ENCODE results near the gene SPOCK3. TPM values are rescaled to one million over a fixed set of nuclear protein-coding genes. Genes with fewer than 3 reads are reported as not detected.
A peak's percentile ranks its signal among the peaks of the same experiment; 100 is the strongest.

Gene SPOCK3
- total and polyA plus RNA-seq, 2 donors from 2014 or later, result 0.25 to 0.84 TPM

- Histone ChIP-seq H3K4me3 (ENCODE audit: low read length in 3 of 3) (no peak overlapping the region), H3K36me3 (ENCODE audit: control insufficient read depth in 2 of 3, insufficient read depth in 3 of 3, low read length in 3 of 3) (no peaks in the 10 kb centered on the region), H3K27me3 (ENCODE audit: control insufficient read depth, insufficient read depth, low read length) (no peaks in the 10 kb centered on the region), H3K9me3 (ENCODE audit: control insufficient read depth in 2 of 3, insufficient read depth in 1 of 3, low read length in 3 of 3) (no peaks in the 10 kb centered on the region), H3K9ac (ENCODE audit: low read length in 3 of 3) (no peak overlapping the region), H3K27ac (ENCODE audit: low read depth in 2 of 2, low read length in 2 of 2) (no peak overlapping the region), H3K4me1 (ENCODE audit: control insufficient read depth in 2 of 3, insufficient read depth in 2 of 3, low read depth in 1 of 3, low read length in 3 of 3) (no peaks in the 10 kb centered on the region)
- TF ChIP-seq CTCF (IDR thresholded peaks at IDR 0.05; ENCODE audit: borderline replicate concordance, extremely low read depth, insufficient read depth), result no peak
- DNase-seq (no peak), FAIRE-seq (no peak)
- intact Hi-C loops (cut with DNase I), result no loop called here
Observed at GRCh38 chr4:166956484-166956883, 277.8 kb downstream of the SPOCK3 start.

- Histone ChIP-seq H3K4me1 (ENCODE audit: control insufficient read depth in 2 of 3, insufficient read depth in 2 of 3, low read depth in 1 of 3, low read length in 3 of 3) (no peaks in the 10 kb centered on the region), H3K27me3 (ENCODE audit: control insufficient read depth, insufficient read depth, low read length) (no peaks in the 10 kb centered on the region), H3K4me3 (ENCODE audit: low read length in 3 of 3) (no peak overlapping the region), H3K36me3 (ENCODE audit: control insufficient read depth in 2 of 3, insufficient read depth in 3 of 3, low read length in 3 of 3) (no peaks in the 10 kb centered on the region), H3K27ac (ENCODE audit: low read depth in 2 of 2, low read length in 2 of 2) (no peak overlapping the region), H3K9me3 (ENCODE audit: control insufficient read depth in 2 of 3, insufficient read depth in 1 of 3, low read length in 3 of 3) (no peaks in the 10 kb centered on the region), H3K9ac (ENCODE audit: low read length in 3 of 3) (no peak overlapping the region)
- intact Hi-C loops (cut with DNase I), result no loop called here
- TF ChIP-seq CTCF (IDR thresholded peaks at IDR 0.05; ENCODE audit: borderline replicate concordance, extremely low read depth, insufficient read depth), result no peak
- FAIRE-seq, result no peak
- DNase-seq, result no peak
Observed at GRCh38 chr4:166941629-166942028, 292.7 kb downstream of the SPOCK3 start.

- no peak for TF ChIP-seq CTCF (IDR thresholded peaks at IDR 0.05; ENCODE audit: borderline replicate concordance, extremely low read depth, insufficient read depth)
- Histone ChIP-seq H3K36me3 (ENCODE audit: control insufficient read depth in 2 of 3, insufficient read depth in 3 of 3, low read length in 3 of 3) (no peaks in the 10 kb centered on the region), H3K27ac (ENCODE audit: low read depth in 2 of 2, low read length in 2 of 2) (no peak overlapping the region), H3K4me3 (ENCODE audit: low read length in 3 of 3) (no peak overlapping the region), H3K9me3 (ENCODE audit: control insufficient read depth in 2 of 3, insufficient read depth in 1 of 3, low read length in 3 of 3) (no peaks in the 10 kb centered on the region), H3K27me3 (ENCODE audit: control insufficient read depth, insufficient read depth, low read length) (no peaks in the 10 kb centered on the region), H3K4me1 (ENCODE audit: control insufficient read depth in 2 of 3, insufficient read depth in 2 of 3, low read depth in 1 of 3, low read length in 3 of 3) (no peaks in the 10 kb centered on the region), H3K9ac (ENCODE audit: low read length in 3 of 3) (no peak overlapping the region)
- no peak for FAIRE-seq
- intact Hi-C loops (cut with DNase I), result no loop called here
- no peak for DNase-seq
Observed at GRCh38 chr4:166930464-166930863, 303.8 kb downstream of the SPOCK3 start.

GRCh38 chr4:166924424-166924823, 309.9 kb downstream of the SPOCK3 start:
- H3K27me3 ChIP-seq (ENCODE audit: control insufficient read depth, insufficient read depth, low read length), result peaks cover 3% of the 10 kb centered on the region
- H3K36me3 ChIP-seq (ENCODE audit: control insufficient read depth in 2 of 3, insufficient read depth in 3 of 3, low read length in 3 of 3), result no peaks in the 10 kb centered on the region
- intact Hi-C loops (cut with DNase I), result no loop called here
- H3K27ac ChIP-seq (ENCODE audit: low read depth in 2 of 2, low read length in 2 of 2), result no peak overlapping the region
- no peaks in the 10 kb centered on the region for H3K4me1 ChIP-seq (ENCODE audit: control insufficient read depth in 2 of 3, insufficient read depth in 2 of 3, low read depth in 1 of 3, low read length in 3 of 3)
- H3K4me3 ChIP-seq (ENCODE audit: low read length in 3 of 3), result no peak overlapping the region
- peak in 1 of 5 donors; percentile 30 for DNase-seq
- no peak overlapping the region for H3K9ac ChIP-seq (ENCODE audit: low read length in 3 of 3)
- TF ChIP-seq CTCF (IDR thresholded peaks at IDR 0.05; ENCODE audit: borderline replicate concordance, extremely low read depth, insufficient read depth), result no peak
- H3K9me3 ChIP-seq (ENCODE audit: control insufficient read depth in 2 of 3, insufficient read depth in 1 of 3, low read length in 3 of 3), result no peaks in the 10 kb centered on the region
- FAIRE-seq, result no peak

Data from kidney (tissue), 14 donors.